HCT116 (cell line): ENCODE measurements around the gene NCBP2L.

ENCODE experiments used
- EZH2phosphoT487 ChIP-seq: fragments of 200-600 bp; IDR thresholded peaks from 2 replicates; pipeline ENCODE4 v1.6.1; 2018; ENCODE audit warnings: antibody characterized with exemption, borderline replicate concordance
- JUND ChIP-seq: IDR thresholded peaks from 2 replicates; pipeline ENCODE4 v1.6.1; 2012
- POLR2A ChIP-seq: IDR thresholded peaks from 2 replicates; pipeline ENCODE4 v1.7.0; 2011; ENCODE audit warnings: borderline replicate concordance; ENCODE audit not compliant: insufficient read depth, insufficient read length; ENCODE audit errors: extremely low read depth
- POLR2AphosphoS5 ChIP-seq: IDR thresholded peaks from 2 replicates; pipeline ENCODE4 v1.6.1; 2011; ENCODE audit warnings: mild to moderate bottlenecking, low read depth, low read length, moderate library complexity
- TCF7L2 ChIP-seq: IDR thresholded peaks from 2 replicates; pipeline ENCODE4 v1.7.0; 2011; ENCODE audit warnings: borderline replicate concordance, inconsistent platforms; ENCODE audit not compliant: insufficient read depth, insufficient read length; ENCODE audit errors: extremely low read depth
- YY1 ChIP-seq: IDR thresholded peaks from 2 replicates; pipeline ENCODE4 v1.6.1; 2011; ENCODE audit warnings: low read length, low read depth, moderate library complexity, mild to moderate bottlenecking; ENCODE audit not compliant: insufficient replicate concordance; ENCODE audit errors: extremely low read depth
- TF ChIP-seq, protein P1 (sequence below), 3 experiments: fragments of 200-600 bp in 1 of 3; sonication (generic) in 1 of 3; IDR thresholded peaks in 2 of 3; conservative IDR thresholded peaks in 1 of 3; 2 replicates each; pipeline ENCODE4 v1.5.1; 2012 to 2017; ENCODE audit warnings: low read depth in 2 of 3, low read length in 2 of 3, antibody characterized with exemption in 1 of 3, borderline replicate concordance in 1 of 3, control low read depth in 1 of 3, mild to moderate bottlenecking in 1 of 3, mixed read lengths in 1 of 3, mixed run types in 1 of 3, moderate library complexity in 1 of 3; ENCODE audit not compliant: insufficient read depth in 1 of 3
- TF ChIP-seq, protein P2 (sequence below): IDR thresholded peaks from 2 replicates; pipeline ENCODE4 v1.6.1; 2012; ENCODE audit warnings: low read depth

DNA sequence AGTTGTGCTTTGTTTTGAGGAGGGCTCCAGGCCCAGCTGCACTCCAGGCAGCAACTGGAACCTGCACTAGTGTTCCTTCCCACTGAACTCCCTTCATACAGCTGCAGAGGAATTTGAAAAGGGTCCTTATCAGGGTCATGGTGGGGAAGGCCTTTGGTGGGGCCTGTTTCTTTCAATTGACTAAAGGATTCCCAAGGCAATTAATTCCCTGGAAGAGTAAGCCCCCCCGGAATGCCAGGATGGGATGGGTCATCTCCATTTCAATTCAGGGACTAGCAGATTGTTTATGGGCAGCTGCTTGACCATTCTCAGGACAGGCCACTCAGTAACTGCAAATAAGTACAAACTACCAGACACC lies 47.3 kb upstream of the NCBP2L start:
- TF ChIP-seq, protein P1, sequence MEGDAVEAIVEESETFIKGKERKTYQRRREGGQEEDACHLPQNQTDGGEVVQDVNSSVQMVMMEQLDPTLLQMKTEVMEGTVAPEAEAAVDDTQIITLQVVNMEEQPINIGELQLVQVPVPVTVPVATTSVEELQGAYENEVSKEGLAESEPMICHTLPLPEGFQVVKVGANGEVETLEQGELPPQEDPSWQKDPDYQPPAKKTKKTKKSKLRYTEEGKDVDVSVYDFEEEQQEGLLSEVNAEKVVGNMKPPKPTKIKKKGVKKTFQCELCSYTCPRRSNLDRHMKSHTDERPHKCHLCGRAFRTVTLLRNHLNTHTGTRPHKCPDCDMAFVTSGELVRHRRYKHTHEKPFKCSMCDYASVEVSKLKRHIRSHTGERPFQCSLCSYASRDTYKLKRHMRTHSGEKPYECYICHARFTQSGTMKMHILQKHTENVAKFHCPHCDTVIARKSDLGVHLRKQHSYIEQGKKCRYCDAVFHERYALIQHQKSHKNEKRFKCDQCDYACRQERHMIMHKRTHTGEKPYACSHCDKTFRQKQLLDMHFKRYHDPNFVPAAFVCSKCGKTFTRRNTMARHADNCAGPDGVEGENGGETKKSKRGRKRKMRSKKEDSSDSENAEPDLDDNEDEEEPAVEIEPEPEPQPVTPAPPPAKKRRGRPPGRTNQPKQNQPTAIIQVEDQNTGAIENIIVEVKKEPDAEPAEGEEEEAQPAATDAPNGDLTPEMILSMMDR (IDR thresholded peaks at IDR 0.05 in 2 of 3, conservative IDR thresholded peaks at IDR 0.05 in 1 of 3; ENCODE audit: borderline replicate concordance in 1 of 3, insufficient read depth in 1 of 3, low read depth in 2 of 3, low read length in 2 of 3): no peak
- no peak for TF ChIP-seq YY1
- TF ChIP-seq POLR2AphosphoS5: no peak
- TF ChIP-seq TCF7L2: no peak
- no peak for TF ChIP-seq POLR2A
- no peak for TF ChIP-seq EZH2phosphoT487
- TF ChIP-seq, protein P2, sequence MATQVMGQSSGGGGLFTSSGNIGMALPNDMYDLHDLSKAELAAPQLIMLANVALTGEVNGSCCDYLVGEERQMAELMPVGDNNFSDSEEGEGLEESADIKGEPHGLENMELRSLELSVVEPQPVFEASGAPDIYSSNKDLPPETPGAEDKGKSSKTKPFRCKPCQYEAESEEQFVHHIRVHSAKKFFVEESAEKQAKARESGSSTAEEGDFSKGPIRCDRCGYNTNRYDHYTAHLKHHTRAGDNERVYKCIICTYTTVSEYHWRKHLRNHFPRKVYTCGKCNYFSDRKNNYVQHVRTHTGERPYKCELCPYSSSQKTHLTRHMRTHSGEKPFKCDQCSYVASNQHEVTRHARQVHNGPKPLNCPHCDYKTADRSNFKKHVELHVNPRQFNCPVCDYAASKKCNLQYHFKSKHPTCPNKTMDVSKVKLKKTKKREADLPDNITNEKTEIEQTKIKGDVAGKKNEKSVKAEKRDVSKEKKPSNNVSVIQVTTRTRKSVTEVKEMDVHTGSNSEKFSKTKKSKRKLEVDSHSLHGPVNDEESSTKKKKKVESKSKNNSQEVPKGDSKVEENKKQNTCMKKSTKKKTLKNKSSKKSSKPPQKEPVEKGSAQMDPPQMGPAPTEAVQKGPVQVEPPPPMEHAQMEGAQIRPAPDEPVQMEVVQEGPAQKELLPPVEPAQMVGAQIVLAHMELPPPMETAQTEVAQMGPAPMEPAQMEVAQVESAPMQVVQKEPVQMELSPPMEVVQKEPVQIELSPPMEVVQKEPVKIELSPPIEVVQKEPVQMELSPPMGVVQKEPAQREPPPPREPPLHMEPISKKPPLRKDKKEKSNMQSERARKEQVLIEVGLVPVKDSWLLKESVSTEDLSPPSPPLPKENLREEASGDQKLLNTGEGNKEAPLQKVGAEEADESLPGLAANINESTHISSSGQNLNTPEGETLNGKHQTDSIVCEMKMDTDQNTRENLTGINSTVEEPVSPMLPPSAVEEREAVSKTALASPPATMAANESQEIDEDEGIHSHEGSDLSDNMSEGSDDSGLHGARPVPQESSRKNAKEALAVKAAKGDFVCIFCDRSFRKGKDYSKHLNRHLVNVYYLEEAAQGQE: no peak
- no peak for TF ChIP-seq JUND
